ENCODE measurements around the gene TM9SF4. TPM values are rescaled to one million over a fixed set of nuclear protein-coding genes. Genes with fewer than 3 reads are reported as not detected.

TM9SF4 gene
- total and polyA plus RNA-seq, 2 experiments from 2014 or later: 38.6 to 41.3 TPM

DNA sequence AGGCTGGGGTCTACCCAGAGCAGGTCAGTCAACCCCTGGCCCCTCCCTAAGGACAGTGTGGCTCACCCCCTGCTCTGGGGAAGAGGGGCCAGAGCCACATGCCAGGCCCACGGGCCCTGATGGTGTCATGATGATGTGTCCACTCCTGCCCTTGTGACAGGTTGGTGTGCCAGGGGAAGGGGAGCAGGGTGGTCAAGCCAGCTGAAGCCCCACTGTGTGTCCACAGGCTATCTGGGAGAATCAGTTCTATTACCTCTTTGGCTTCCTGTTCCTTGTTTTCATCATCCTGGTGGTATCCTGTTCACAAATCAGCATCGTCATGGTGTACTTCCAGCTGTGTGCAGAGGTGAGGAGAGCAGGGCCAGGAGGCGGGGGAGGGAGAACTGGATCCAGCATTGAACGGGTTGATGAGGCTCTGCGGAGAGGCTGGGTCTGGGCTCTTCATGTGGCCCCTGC is 50.3 kb downstream of the TM9SF4 start:
- Histone ChIP-seq H3K4me1 (ENCODE audit: insufficient read depth) (peaks cover 8% of the 10 kb centered on the region; the same call in 1 of the 2 replicates), H3K27me3 (replicated peaks; ENCODE audit: insufficient read depth) (no peaks in the 10 kb centered on the region), H2AFZ (no peak overlapping the region), H3K79me2 (ENCODE audit: insufficient read depth) (no peaks in the 10 kb centered on the region), H4K20me1 (ENCODE audit: insufficient read depth) (no peaks in the 10 kb centered on the region), H3K9me3 (ENCODE audit: low read depth) (no peaks in the 10 kb centered on the region), H3F3A (ENCODE audit: insufficient read depth) (no peaks in the 10 kb centered on the region), H3K4me2 (ENCODE audit: unreplicated experiment) (no peak overlapping the region), H3K9me2 (ENCODE audit: insufficient read depth) (no peaks in the 10 kb centered on the region), H3K36me3 (ENCODE audit: low read depth) (peaks cover 29% of the 10 kb centered on the region; the same call in 1 of the 2 replicates), H3K27ac (no peak overlapping the region), H3K4me3 (no peak overlapping the region), H3K9ac (no peak overlapping the region)
- TF ChIP-seq EZH2phosphoT487 (IDR thresholded peaks at IDR 0.05; ENCODE audit: insufficient read depth, low read depth): no peak
- no peak for TF ChIP-seq EZH2 (IDR thresholded peaks at IDR 0.05; ENCODE audit: insufficient read depth, poor library complexity, severe bottlenecking)
- no peak for DNase-seq
- in situ Hi-C loops (cut with MboI): no loop called here
- WGBS, 2 experiments (ENCODE audit: low coverage in 1 of 2, low lambda C conversion rate in 2 of 2, missing lambda C conversion rate in 2 of 2): 84 to 94% methylated on average over 5 of the region's 5 CpGs

DNA sequence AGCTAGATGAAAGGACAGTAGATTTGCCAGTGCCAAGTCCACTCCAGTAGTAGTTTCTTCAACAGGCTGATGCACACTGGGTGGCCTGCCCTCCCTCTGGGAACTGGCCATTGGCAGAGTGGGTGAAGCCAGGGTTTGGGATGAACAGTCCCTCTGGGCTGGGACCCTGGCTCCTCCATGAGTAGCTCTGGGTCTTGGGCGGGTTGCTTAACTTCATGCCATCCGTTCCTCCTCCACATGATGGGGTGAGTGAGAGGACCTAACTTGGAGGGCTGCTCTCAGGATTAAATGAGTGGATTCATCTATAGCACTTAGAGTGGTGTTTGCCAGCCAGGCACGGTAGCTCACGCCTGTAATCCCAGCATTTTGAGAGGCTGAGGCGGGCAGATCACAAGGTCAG is 50.8 kb downstream of the TM9SF4 start:
- Histone ChIP-seq H3F3A (ENCODE audit: insufficient read depth) (no peaks in the 10 kb centered on the region), H3K9me3 (ENCODE audit: low read depth) (no peaks in the 10 kb centered on the region), H3K27me3 (replicated peaks; ENCODE audit: insufficient read depth) (no peaks in the 10 kb centered on the region), H3K9me2 (ENCODE audit: insufficient read depth) (no peaks in the 10 kb centered on the region), H3K4me2 (ENCODE audit: unreplicated experiment) (no peak overlapping the region), H3K4me3 (no peak overlapping the region), H2AFZ (no peak overlapping the region), H3K9ac (no peak overlapping the region), H3K36me3 (ENCODE audit: low read depth) (peaks cover 29% of the 10 kb centered on the region; the same call in 1 of the 2 replicates), H4K20me1 (ENCODE audit: insufficient read depth) (no peaks in the 10 kb centered on the region), H3K79me2 (ENCODE audit: insufficient read depth) (no peaks in the 10 kb centered on the region), H3K4me1 (ENCODE audit: insufficient read depth) (peaks cover 3% of the 10 kb centered on the region; the same call in 1 of the 2 replicates), H3K27ac (no peak overlapping the region)
- TF ChIP-seq EZH2 (IDR thresholded peaks at IDR 0.05; ENCODE audit: insufficient read depth, poor library complexity, severe bottlenecking) (no peak), EZH2phosphoT487 (IDR thresholded peaks at IDR 0.05; ENCODE audit: insufficient read depth, low read depth) (no peak)
- in situ Hi-C loops (cut with MboI): no loop called here
- WGBS, 2 experiments (ENCODE audit: low coverage in 1 of 2, low lambda C conversion rate in 2 of 2, missing lambda C conversion rate in 2 of 2): 97 to 99% methylated on average over 5 of the region's 5 CpGs
- DNase-seq: no peak

DNA sequence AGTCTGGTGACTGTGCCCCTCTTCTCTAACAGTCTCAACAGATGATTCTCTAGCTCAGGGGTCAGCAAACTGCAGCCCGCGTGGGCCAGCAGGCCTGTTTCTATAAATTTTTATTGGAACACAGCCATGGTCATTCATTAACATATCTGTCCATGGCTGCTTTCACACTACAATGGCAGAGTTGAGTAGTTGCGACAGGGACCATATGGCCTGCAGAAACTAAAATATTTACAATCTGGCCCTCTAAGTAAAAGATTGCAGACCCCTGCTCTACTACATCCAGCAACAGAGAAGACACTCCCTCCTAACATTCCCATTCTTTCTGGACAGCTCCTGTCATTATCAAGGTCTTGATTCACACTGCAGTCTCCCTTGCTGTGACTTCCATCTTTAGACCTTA is 52.8 kb downstream of the TM9SF4 start:
- Histone ChIP-seq H3K9me3 (ENCODE audit: low read depth) (no peaks in the 10 kb centered on the region), H3K9me2 (ENCODE audit: insufficient read depth) (no peaks in the 10 kb centered on the region), H3K27me3 (replicated peaks; ENCODE audit: insufficient read depth) (no peaks in the 10 kb centered on the region), H3K4me1 (ENCODE audit: insufficient read depth) (no peaks in the 10 kb centered on the region), H2AFZ (no peak overlapping the region), H3K9ac (no peak overlapping the region), H3K27ac (no peak overlapping the region), H3K4me3 (no peak overlapping the region), H4K20me1 (ENCODE audit: insufficient read depth) (no peaks in the 10 kb centered on the region), H3F3A (ENCODE audit: insufficient read depth) (no peaks in the 10 kb centered on the region), H3K79me2 (ENCODE audit: insufficient read depth) (no peaks in the 10 kb centered on the region), H3K4me2 (ENCODE audit: unreplicated experiment) (no peak overlapping the region), H3K36me3 (ENCODE audit: low read depth) (peaks cover 33% of the 10 kb centered on the region; the same call in 1 of the 2 replicates)
- in situ Hi-C loops (cut with MboI): no loop called here
- DNase-seq: no peak
- 96 to 97% methylated on average over 3 of the region's 3 CpGs for WGBS, 2 experiments (ENCODE audit: low coverage in 1 of 2, low lambda C conversion rate in 2 of 2, missing lambda C conversion rate in 2 of 2)
- no peak for TF ChIP-seq EZH2 (IDR thresholded peaks at IDR 0.05; ENCODE audit: insufficient read depth, poor library complexity, severe bottlenecking)
- no peak for TF ChIP-seq EZH2phosphoT487 (IDR thresholded peaks at IDR 0.05; ENCODE audit: insufficient read depth, low read depth)

GRCh38 chr20:32163951-32164350 is 54.4 kb downstream of the TM9SF4 start:
- H3K9me3 ChIP-seq (ENCODE audit: low read depth): no peaks in the 10 kb centered on the region
- DNase-seq: no peak
- in situ Hi-C loops (cut with MboI): no loop called here
- no peak overlapping the region for H3K4me3 ChIP-seq
- H3K9me2 ChIP-seq (ENCODE audit: insufficient read depth): no peaks in the 10 kb centered on the region
- peaks cover 5% of the 10 kb centered on the region; the same call in 1 of the 2 replicates for H3F3A ChIP-seq (ENCODE audit: insufficient read depth)
- peaks cover 33% of the 10 kb centered on the region; the same call in 1 of the 2 replicates for H3K36me3 ChIP-seq (ENCODE audit: low read depth)
- H3K79me2 ChIP-seq (ENCODE audit: insufficient read depth): no peaks in the 10 kb centered on the region
- no peak overlapping the region for H3K9ac ChIP-seq
- no peak overlapping the region for H3K4me2 ChIP-seq (ENCODE audit: unreplicated experiment)
- H3K27ac ChIP-seq: no peak overlapping the region
- H3K27me3 ChIP-seq (replicated peaks; ENCODE audit: insufficient read depth): no peaks in the 10 kb centered on the region
- H3K4me1 ChIP-seq (ENCODE audit: insufficient read depth): 0 out of 2 replicates have a peak, but pooled peaks cover 5% of the 10 kb centered on the region
- H2AFZ ChIP-seq: no peak overlapping the region
- no peaks in the 10 kb centered on the region for H4K20me1 ChIP-seq (ENCODE audit: insufficient read depth)
- 80 to 81% methylated on average over 5 of the region's 5 CpGs for WGBS, 2 experiments (ENCODE audit: low coverage in 1 of 2, low lambda C conversion rate in 2 of 2, missing lambda C conversion rate in 2 of 2)
- no peak for TF ChIP-seq EZH2 (IDR thresholded peaks at IDR 0.05; ENCODE audit: insufficient read depth, poor library complexity, severe bottlenecking)
